ENCODE results near the gene PIP5K1B.

The PIP5K1B gene

DNA sequence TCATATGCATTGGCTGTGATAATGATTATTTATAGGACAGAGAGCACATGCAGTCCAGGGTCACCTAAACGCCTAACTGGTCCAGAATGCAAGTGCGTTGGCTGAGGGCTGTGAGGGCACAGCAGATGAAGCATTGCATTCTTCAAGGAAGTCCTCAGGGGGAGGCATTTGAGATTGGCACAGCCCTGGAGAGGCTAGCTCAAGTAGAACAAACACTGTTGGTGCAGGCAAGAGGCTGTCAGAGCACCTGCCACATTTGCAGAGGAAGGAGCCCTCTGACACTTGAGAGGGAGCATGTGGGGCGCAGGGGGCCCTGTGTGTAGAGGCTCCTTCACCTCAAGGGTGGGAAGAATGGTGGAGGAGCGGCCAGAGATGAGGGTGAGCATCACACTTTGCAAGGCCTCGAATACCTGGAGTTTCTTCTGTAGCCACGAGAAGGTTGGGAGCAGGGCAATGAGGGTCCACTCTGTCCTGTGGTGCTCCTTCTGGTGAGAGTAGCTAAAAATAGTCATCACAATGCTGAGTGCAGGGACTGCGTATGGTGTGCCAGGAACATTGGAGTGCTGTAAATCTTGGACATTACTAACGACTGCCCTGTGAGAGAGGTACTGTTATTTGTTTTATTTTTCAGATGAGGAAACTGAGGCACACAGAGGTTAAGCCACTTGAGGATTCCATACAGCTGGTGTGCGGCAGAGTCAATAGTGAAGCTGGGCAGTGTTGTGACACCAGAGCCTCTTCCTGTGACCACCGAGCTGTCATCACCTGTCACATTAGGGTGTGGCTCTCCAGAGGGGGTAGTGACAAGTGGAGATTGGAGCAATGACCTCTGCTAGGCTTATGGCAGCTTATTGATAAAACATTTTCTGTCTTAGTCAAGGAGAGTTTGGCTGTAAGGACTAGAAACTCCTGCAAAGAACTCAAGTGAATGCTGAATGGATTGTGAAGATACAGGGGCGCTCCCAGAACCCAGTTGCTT, 100.2 kb downstream of the PIP5K1B start:
- TF ChIP-seq, protein P1, sequence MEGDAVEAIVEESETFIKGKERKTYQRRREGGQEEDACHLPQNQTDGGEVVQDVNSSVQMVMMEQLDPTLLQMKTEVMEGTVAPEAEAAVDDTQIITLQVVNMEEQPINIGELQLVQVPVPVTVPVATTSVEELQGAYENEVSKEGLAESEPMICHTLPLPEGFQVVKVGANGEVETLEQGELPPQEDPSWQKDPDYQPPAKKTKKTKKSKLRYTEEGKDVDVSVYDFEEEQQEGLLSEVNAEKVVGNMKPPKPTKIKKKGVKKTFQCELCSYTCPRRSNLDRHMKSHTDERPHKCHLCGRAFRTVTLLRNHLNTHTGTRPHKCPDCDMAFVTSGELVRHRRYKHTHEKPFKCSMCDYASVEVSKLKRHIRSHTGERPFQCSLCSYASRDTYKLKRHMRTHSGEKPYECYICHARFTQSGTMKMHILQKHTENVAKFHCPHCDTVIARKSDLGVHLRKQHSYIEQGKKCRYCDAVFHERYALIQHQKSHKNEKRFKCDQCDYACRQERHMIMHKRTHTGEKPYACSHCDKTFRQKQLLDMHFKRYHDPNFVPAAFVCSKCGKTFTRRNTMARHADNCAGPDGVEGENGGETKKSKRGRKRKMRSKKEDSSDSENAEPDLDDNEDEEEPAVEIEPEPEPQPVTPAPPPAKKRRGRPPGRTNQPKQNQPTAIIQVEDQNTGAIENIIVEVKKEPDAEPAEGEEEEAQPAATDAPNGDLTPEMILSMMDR (IDR thresholded peaks at IDR 0.05; ENCODE audit: low read depth, low read length, missing control alignments): no peak
- no peak for DNase-seq
- no peaks in the 10 kb centered on the region for H3K36me3 ChIP-seq (replicated peaks)
- H3K27ac ChIP-seq: no peak overlapping the region
- H3K4me3 ChIP-seq (ENCODE audit: low read depth, low read length): no peak overlapping the region
- no peaks in the 10 kb centered on the region for H3K27me3 ChIP-seq (replicated peaks)
- in situ Hi-C loops (cut with HindIII; ENCODE audit: low pct_ligation_motif_present, low sequenced_read_pairs): no loop called here

DNA sequence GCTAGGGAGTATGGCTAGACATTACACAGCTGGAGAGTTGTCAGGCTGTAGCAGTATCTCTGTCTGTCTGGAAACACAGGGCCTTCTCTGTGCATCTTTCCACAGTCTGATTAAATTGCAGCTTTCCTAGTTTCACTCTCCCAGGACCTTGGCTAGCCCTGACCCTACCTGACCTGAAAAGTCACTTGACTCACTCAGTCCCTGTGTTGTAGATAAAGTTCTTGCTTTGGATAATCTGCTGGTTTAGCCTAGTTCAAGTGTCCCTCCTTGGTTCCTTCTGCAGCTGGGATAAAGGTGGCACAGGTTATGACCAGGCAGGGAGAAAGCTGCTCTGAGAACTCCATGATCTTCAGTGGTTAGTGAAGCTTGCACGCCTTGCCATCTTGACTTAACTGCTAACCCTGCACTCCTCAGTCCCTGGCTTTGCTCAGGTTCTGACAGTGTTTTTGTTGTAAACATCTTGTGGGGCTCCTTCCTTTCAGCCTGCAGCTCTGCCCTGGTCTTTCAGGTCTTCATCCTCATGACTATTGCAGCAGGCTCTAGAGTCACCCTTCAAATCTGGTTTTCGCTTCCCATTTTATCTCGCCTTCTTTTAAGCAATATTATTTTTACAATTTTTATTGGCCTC, 101.0 kb downstream of the PIP5K1B start:
- Histone ChIP-seq H3K27me3 (replicated peaks) (no peaks in the 10 kb centered on the region), H3K27ac (no peak overlapping the region), H3K4me3 (ENCODE audit: low read depth, low read length) (no peak overlapping the region), H3K36me3 (replicated peaks) (no peaks in the 10 kb centered on the region)
- in situ Hi-C loops (cut with HindIII; ENCODE audit: low pct_ligation_motif_present, low sequenced_read_pairs): no loop called here
- TF ChIP-seq, protein P1 (IDR thresholded peaks at IDR 0.05; ENCODE audit: low read depth, low read length, missing control alignments): no peak
- no peak for DNase-seq

DNA sequence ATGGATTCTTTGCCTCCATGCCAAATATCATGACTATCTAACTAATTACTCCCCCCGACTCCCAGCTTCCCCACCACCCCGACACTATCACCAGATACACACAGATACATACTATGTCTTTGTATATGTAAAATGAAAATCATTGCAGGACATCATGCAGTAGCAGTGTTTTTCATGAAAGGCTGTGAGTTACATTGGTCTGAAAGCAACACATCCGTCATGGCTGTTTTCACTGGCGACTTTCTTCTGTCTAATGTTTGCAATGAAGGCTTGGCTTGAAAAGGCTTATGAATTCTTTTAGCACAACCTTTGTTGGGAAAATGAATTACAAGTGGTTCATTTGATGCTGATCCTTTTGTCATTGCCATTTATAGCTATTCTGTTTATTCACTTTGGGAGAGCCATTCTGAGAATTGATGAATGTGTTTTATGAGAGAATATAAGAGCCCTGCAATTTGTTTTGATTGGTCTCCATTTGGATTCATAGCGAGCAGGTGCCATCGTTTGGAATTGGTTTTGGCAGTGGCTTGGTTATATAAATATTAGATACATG, 103.4 kb downstream of the PIP5K1B start:
- DNase-seq: no peak
- Histone ChIP-seq H3K4me3 (ENCODE audit: low read depth, low read length) (no peak overlapping the region), H3K36me3 (replicated peaks) (no peaks in the 10 kb centered on the region), H3K27me3 (replicated peaks) (no peaks in the 10 kb centered on the region), H3K27ac (no peak overlapping the region)
- TF ChIP-seq, protein P1 (IDR thresholded peaks at IDR 0.05; ENCODE audit: low read depth, low read length, missing control alignments): no peak
- in situ Hi-C loops (cut with HindIII; ENCODE audit: low pct_ligation_motif_present, low sequenced_read_pairs): no loop called here

DNA sequence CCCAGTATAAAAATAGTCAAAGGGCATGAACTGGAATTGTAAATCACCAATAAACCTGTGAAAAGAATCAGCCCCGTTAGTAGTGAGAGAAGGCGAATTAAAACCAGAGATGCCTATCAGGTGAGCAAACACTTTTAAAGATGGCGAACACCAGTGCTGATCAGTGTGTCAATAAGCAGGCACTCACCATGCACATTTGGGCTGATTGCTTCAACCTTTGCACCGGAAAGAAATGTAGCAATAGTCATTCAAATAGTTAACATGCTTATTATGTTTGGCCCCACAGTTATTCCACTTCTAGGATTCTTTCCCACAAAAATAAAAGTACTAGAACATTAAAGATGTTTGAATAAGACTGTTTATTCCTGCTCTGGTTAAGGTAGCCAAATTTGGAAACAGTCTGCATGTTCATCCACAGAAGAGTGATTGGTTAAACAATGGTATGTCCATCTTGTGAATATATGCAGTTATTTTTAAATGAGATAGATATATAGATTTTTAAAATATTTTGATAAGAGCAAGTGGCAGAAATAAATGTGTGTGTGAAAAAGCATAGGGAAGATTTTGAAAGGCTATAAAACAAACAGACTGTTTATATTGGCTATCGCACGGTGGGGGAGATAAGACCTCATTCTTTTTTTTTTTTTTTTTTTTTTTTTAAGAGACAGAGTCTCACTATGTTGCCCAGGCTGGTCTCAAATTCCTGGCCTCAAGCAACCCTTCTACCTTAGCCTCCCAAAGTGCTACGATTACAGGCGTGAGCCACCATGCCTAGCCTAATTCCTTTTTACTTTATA, 112.2 kb downstream of the PIP5K1B start:
- H3K4me3 ChIP-seq (ENCODE audit: low read depth, low read length): no peak overlapping the region
- in situ Hi-C loops (cut with HindIII; ENCODE audit: low pct_ligation_motif_present, low sequenced_read_pairs): no loop called here
- DNase-seq: no peak
- TF ChIP-seq, protein P1 (IDR thresholded peaks at IDR 0.05; ENCODE audit: low read depth, low read length, missing control alignments): no peak
- no peak overlapping the region for H3K27ac ChIP-seq
- H3K36me3 ChIP-seq (replicated peaks): no peaks in the 10 kb centered on the region
- no peaks in the 10 kb centered on the region for H3K27me3 ChIP-seq (replicated peaks)

DNA sequence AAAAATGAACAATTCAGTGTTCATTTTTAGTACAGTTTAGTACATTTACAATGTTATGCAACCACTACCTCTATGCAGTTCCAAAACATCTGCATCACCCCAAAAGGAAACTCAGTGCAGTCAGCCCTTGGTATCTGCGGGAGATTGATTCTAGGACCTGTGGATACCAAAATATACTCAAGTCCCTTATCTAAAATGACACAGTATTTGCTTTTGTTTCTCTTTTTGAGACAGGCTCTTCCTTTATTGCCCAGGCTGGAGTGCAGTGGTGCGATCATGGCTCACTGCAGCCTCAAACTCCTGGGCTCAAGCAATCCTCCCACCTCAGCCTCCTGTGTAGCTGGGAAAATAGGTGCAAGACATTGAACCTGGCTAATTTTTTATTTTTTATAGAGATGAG, 114.0 kb downstream of the PIP5K1B start:
- Histone ChIP-seq H3K27me3 (replicated peaks) (no peaks in the 10 kb centered on the region), H3K36me3 (replicated peaks) (no peaks in the 10 kb centered on the region), H3K27ac (no peak overlapping the region), H3K4me3 (ENCODE audit: low read depth, low read length) (no peak overlapping the region)
- DNase-seq: no peak
- TF ChIP-seq, protein P1 (IDR thresholded peaks at IDR 0.05; ENCODE audit: low read depth, low read length, missing control alignments): no peak
- in situ Hi-C loops (cut with HindIII; ENCODE audit: low pct_ligation_motif_present, low sequenced_read_pairs): no loop called here
